ENCODE data around the gene ZNF497. TPM values are rescaled to one million over a fixed set of nuclear protein-coding genes. Genes with fewer than 3 reads are reported as not detected.
A peak's percentile ranks its signal among the peaks of the same experiment; 100 is the strongest.

The ZNF497 gene
- total and polyA plus RNA-seq, 10 of the 15 experiments (the other 5 are each of a cell fraction or from before 2014, with no cell fraction given): 0.09 to 0.82 (median 0.28) TPM

DNA sequence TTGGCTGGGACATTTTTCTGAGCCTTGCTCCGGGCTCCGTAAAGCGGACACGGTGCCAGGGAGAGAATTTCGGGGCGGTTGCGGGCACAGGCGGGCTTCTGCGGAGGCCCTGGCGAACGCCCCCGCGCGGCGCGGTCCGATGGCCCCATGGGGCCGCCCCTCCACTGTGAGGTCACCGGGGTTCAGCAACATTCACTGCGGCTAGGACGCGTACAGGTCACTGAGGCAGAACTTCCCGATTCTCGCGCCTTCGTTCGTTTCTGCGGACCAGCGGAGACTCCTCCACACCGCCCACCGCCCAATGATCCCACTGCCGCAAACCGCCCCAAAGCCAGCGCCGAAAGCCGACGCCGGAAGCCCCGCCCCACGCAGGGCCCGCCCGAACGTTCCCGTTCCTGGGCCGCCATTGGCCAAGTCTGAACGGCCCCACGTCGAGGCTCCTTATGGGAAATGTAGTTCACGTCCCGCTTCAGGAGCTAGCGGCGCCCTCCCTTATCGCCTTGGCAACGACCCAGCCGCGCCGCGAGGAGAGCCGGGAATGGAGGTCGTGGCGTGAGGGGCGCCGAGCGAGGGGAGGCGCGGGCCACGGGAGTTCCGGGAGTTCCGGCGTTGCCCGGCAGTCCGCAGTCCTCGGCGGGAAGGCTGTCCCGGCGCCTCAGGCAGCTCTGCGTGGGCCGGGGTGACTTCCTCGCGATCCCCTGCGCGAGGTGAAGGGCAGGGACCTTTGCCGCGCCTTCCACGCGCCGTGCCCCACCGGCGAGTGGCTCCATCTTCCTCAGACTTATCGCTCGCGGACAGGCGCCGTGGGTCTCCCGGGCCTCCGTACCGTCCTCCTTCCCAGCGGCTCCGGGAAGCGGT, 45.8 kb upstream of the ZNF497 start, which contains the start of gene ZNF584 (continued):
- TF ChIP-seq ZBTB33 (IDR thresholded peaks at IDR 0.05) (no peak), SMC3 (IDR thresholded peaks at IDR 0.05; ENCODE audit: borderline replicate concordance, low read length) (no peak), HDAC2 (IDR thresholded peaks at IDR 0.05) (no peak), SREBF1 (IDR thresholded peaks at IDR 0.05; ENCODE audit: low read length) (0 out of 2 replicates have a peak, but pooled peaks have one; percentile 48), GABPA (IDR thresholded peaks at IDR 0.05; ENCODE audit: low read depth) (peak; percentile 83), TBL1XR1 (IDR thresholded peaks at IDR 0.05; ENCODE audit: low read depth, low read length) (no peak), JUND (IDR thresholded peaks at IDR 0.05; ENCODE audit: low read depth, low read length) (no peak), TARDBP (IDR thresholded peaks at IDR 0.05; ENCODE audit: borderline replicate concordance) (no peak; the same call in 1 of the 2 replicates), CBX3 (IDR thresholded peaks at IDR 0.05; ENCODE audit: borderline replicate concordance, low read depth) (no peak), PBX3 (IDR thresholded peaks at IDR 0.05; ENCODE audit: insufficient replicate concordance, low read depth, low read length) (no peak), RAD51 (IDR thresholded peaks at IDR 0.05) (no peak), RELB (IDR thresholded peaks at IDR 0.05; ENCODE audit: low read depth) (no peak; the same call in 1 of the 2 replicates), SREBF2 (IDR thresholded peaks at IDR 0.05; ENCODE audit: low read length) (no peak), WRNIP1 (IDR thresholded peaks at IDR 0.05; ENCODE audit: borderline replicate concordance, low read depth, low read length) (no peak)
- TF ChIP-seq, protein P1, sequence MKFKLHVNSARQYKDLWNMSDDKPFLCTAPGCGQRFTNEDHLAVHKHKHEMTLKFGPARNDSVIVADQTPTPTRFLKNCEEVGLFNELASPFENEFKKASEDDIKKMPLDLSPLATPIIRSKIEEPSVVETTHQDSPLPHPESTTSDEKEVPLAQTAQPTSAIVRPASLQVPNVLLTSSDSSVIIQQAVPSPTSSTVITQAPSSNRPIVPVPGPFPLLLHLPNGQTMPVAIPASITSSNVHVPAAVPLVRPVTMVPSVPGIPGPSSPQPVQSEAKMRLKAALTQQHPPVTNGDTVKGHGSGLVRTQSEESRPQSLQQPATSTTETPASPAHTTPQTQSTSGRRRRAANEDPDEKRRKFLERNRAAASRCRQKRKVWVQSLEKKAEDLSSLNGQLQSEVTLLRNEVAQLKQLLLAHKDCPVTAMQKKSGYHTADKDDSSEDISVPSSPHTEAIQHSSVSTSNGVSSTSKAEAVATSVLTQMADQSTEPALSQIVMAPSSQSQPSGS (IDR thresholded peaks at IDR 0.05; ENCODE audit: low read length): no peak
- TF ChIP-seq, protein P2, sequence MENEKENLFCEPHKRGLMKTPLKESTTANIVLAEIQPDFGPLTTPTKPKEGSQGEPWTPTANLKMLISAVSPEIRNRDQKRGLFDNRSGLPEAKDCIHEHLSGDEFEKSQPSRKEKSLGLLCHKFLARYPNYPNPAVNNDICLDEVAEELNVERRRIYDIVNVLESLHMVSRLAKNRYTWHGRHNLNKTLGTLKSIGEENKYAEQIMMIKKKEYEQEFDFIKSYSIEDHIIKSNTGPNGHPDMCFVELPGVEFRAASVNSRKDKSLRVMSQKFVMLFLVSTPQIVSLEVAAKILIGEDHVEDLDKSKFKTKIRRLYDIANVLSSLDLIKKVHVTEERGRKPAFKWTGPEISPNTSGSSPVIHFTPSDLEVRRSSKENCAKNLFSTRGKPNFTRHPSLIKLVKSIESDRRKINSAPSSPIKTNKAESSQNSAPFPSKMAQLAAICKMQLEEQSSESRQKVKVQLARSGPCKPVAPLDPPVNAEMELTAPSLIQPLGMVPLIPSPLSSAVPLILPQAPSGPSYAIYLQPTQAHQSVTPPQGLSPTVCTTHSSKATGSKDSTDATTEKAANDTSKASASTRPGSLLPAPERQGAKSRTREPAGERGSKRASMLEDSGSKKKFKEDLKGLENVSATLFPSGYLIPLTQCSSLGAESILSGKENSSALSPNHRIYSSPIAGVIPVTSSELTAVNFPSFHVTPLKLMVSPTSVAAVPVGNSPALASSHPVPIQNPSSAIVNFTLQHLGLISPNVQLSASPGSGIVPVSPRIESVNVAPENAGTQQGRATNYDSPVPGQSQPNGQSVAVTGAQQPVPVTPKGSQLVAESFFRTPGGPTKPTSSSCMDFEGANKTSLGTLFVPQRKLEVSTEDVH (IDR thresholded peaks at IDR 0.05; ENCODE audit: low read depth, partially characterized antibody): no peak
- TF ChIP-seq, protein P3, sequence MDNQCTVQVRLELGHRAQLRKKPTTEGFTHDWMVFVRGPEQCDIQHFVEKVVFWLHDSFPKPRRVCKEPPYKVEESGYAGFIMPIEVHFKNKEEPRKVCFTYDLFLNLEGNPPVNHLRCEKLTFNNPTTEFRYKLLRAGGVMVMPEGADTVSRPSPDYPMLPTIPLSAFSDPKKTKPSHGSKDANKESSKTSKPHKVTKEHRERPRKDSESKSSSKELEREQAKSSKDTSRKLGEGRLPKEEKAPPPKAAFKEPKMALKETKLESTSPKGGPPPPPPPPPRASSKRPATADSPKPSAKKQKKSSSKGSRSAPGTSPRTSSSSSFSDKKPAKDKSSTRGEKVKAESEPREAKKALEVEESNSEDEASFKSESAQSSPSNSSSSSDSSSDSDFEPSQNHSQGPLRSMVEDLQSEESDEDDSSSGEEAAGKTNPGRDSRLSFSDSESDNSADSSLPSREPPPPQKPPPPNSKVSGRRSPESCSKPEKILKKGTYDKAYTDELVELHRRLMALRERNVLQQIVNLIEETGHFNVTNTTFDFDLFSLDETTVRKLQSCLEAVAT (IDR thresholded peaks at IDR 0.05): peak; percentile 31; the same call in 1 of the 2 replicates

Measured in GM12878 (cell line).